OCI-LY1 (cell line): ENCODE results near the gene TRRAP.

Source experiments
- CTCF ChIP-seq: fragments of 200-600 bp; sonication (generic), shearing (Covaris generic); IDR thresholded peaks from 2 replicates; pipeline ENCODE4 v1.5.1; 2017; ENCODE audit warnings: mild to moderate bottlenecking, antibody characterized with exemption, low read length, moderate library complexity, mixed read lengths
- EZH2 ChIP-seq: fragments of 200-600 bp; sonication (generic), shearing (Covaris generic); IDR thresholded peaks from 2 replicates; pipeline ENCODE4 v1.8.0; 2017; ENCODE audit warnings: borderline replicate concordance, mixed run types, mild to moderate bottlenecking, antibody characterized with exemption, low read length, moderate library complexity, mixed read lengths

GRCh38 chr7:98852826-98853225 is 25.5 kb upstream of the TRRAP start:
- TF ChIP-seq CTCF (no peak), EZH2 (no peak)
